ENCODE results near the gene NPC1.
"Not testable (repeated sequence)": the region's sequence is repeated elsewhere in the genome, so short reads cannot be mapped to it uniquely, and the experiment has no call there.

The NPC1 gene

DNA sequence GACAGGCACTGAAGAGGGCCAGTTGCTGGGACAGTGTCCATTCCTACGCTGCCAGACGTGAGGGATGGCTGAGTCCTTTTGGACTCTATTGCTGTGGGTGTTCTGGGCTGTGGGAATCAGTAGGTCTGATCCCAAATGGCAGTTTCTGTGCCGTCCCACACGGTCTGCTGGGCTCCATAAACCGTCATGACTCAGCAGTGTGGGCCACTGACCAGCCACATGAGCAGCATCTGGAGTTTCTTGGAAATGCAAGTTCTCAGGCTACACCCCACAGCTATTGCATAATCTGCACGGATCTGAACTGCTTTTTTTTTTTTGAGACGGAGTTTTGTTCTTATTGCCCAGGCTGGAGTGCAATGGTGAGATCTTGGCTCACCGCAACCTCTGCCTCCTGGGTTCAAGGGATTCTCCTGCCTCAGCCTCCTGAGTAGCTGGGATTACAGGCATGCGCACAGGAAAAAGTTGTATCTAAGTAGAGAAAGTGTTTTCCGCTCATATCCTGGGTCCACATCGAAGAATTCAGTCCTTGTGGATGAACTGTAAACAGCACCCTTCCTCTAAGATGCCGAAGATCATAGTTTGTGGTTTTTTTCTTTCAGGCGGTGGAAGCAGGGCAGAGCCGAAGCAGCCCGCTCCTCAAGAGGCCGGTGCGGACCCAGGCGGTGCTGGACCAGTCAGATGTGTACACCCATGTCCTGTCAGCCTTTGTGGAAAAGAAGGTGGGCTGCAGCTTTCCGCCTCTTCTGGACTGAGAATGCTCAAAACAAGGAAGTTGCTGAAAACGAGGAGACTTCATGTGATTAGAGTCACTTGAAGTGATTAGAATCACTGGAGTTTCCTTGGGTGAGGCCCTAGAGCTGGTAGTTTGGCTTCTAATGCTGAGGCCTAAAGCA is 57.5 kb downstream of the NPC1 start:
- H3K27me3 ChIP-seq (ENCODE audit: control insufficient read depth, insufficient read depth, low read length): no peaks in the 10 kb centered on the region
- no peaks in the 10 kb centered on the region for H3K9me3 ChIP-seq (replicated peaks; ENCODE audit: low read length)
- peaks cover 28% of the 10 kb centered on the region for H3K4me1 ChIP-seq (ENCODE audit: control insufficient read depth, insufficient read depth, low read length)
- peak overlapping the region; percentile 39 for H3K9ac ChIP-seq (ENCODE audit: low read depth, low read length)
- H3K36me3 ChIP-seq (ENCODE audit: insufficient read depth, low read length): peaks cover 84% of the 10 kb centered on the region
- peak overlapping the region; percentile 55 for H3K4me2 ChIP-seq (ENCODE audit: low read length)
- peak overlapping the region; percentile 36 for H3K4me3 ChIP-seq (ENCODE audit: low read length)

- Histone ChIP-seq H3K36me3 (ENCODE audit: insufficient read depth, low read length) (peaks cover 78% of the 10 kb centered on the region), H3K27me3 (ENCODE audit: control insufficient read depth, insufficient read depth, low read length) (no peaks in the 10 kb centered on the region), H3K4me3 (ENCODE audit: low read length) (no peak overlapping the region), H3K4me2 (ENCODE audit: low read length) (no peak overlapping the region), H3K9me3 (replicated peaks; ENCODE audit: low read length) (no peaks in the 10 kb centered on the region), H3K4me1 (ENCODE audit: control insufficient read depth, insufficient read depth, low read length) (peaks cover 31% of the 10 kb centered on the region), H3K9ac (ENCODE audit: low read depth, low read length) (no peak overlapping the region)
Observed at GRCh38 chr18:23526501-23527063, 59.7 kb downstream of the NPC1 start.

DNA sequence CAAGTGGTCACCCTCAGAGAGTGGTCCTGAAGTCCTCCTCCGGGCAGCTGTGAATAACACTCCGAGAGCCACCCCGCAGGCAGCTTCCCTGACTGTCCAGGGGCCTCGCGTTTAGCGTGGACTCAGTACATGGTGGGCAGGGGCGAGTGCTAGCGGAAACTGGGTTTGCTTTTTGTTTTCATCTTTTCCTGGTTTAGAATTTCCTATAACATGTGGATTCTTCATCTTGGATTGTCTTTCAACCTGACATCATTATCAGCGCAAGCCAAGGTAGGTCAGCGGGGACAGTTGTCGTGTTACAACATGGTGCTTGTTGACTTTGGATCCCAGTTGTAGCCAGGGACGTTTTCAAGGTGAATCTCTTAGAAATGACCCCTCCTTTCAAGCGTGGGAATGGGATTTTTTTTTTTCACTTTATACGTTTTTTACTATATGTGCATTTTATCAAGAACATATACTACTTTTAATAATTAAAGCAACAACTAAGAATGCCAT is 62.0 kb downstream of the NPC1 start:
- Histone ChIP-seq H3K4me1 (ENCODE audit: control insufficient read depth, insufficient read depth, low read length) (peaks cover 21% of the 10 kb centered on the region), H3K4me3 (ENCODE audit: low read length) (no peak overlapping the region), H3K9me3 (replicated peaks; ENCODE audit: low read length) (no peaks in the 10 kb centered on the region), H3K36me3 (ENCODE audit: insufficient read depth, low read length) (peaks cover 76% of the 10 kb centered on the region), H3K27me3 (ENCODE audit: control insufficient read depth, insufficient read depth, low read length) (no peaks in the 10 kb centered on the region), H3K9ac (ENCODE audit: low read depth, low read length) (no peak overlapping the region), H3K4me2 (ENCODE audit: low read length) (no peak overlapping the region)

GRCh38 chr18:23523429-23524212 is 62.7 kb downstream of the NPC1 start:
- Histone ChIP-seq H3K4me1 (ENCODE audit: control insufficient read depth, insufficient read depth, low read length) (peaks cover 15% of the 10 kb centered on the region), H3K27me3 (ENCODE audit: control insufficient read depth, insufficient read depth, low read length) (no peaks in the 10 kb centered on the region), H3K9me3 (replicated peaks; ENCODE audit: low read length) (no peaks in the 10 kb centered on the region), H3K4me2 (ENCODE audit: low read length) (no peak overlapping the region), H3K36me3 (ENCODE audit: insufficient read depth, low read length) (peaks cover 78% of the 10 kb centered on the region), H3K4me3 (ENCODE audit: low read length) (no peak overlapping the region), H3K9ac (ENCODE audit: low read depth, low read length) (no peak overlapping the region)

- H3K36me3 ChIP-seq (ENCODE audit: insufficient read depth, low read length): peaks cover 73% of the 10 kb centered on the region
- no peak overlapping the region for H3K4me2 ChIP-seq (ENCODE audit: low read length)
- no peaks in the 10 kb centered on the region for H3K27me3 ChIP-seq (ENCODE audit: control insufficient read depth, insufficient read depth, low read length)
- no peak overlapping the region for H3K4me3 ChIP-seq (ENCODE audit: low read length)
- H3K4me1 ChIP-seq (ENCODE audit: control insufficient read depth, insufficient read depth, low read length): peaks cover 9% of the 10 kb centered on the region
- H3K9me3 ChIP-seq (replicated peaks; ENCODE audit: low read length): no peaks in the 10 kb centered on the region
- no peak overlapping the region for H3K9ac ChIP-seq (ENCODE audit: low read depth, low read length)
Observed at GRCh38 chr18:23521907-23522306, 64.4 kb downstream of the NPC1 start.

DNA sequence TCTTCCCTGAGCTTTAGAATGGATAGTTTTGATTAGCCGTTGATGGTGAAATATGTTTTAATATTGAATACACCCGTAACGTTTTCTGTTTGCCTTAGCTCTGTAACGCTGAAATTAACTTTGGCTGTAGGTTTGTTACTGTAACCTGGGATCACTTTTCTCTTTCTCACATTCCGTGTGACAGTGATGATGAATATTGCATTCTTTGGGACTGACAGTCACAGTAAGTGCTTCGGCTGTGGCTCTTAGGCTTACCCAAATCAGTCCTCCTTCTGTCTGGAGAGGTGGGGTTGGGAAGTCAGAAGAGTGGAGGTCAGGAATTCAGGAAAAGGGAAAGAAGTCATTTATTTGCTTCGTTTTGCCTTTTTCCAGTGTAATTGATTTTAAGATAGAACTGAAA is 65.0 kb downstream of the NPC1 start:
- Histone ChIP-seq H3K36me3 (ENCODE audit: insufficient read depth, low read length) (peaks cover 72% of the 10 kb centered on the region), H3K27me3 (ENCODE audit: control insufficient read depth, insufficient read depth, low read length) (no peaks in the 10 kb centered on the region), H3K4me3 (ENCODE audit: low read length) (no peak overlapping the region), H3K9ac (ENCODE audit: low read depth, low read length) (no peak overlapping the region), H3K4me2 (ENCODE audit: low read length) (no peak overlapping the region), H3K4me1 (ENCODE audit: control insufficient read depth, insufficient read depth, low read length) (peaks cover 9% of the 10 kb centered on the region), H3K9me3 (replicated peaks; ENCODE audit: low read length) (no peaks in the 10 kb centered on the region)

- H3K36me3 ChIP-seq (ENCODE audit: insufficient read depth, low read length): peaks cover 71% of the 10 kb centered on the region
- no peaks in the 10 kb centered on the region for H3K9me3 ChIP-seq (replicated peaks; ENCODE audit: low read length)
- H3K9ac ChIP-seq (ENCODE audit: low read depth, low read length): no peak overlapping the region
- H3K4me1 ChIP-seq (ENCODE audit: control insufficient read depth, insufficient read depth, low read length): peaks cover 15% of the 10 kb centered on the region
- no peak overlapping the region for H3K4me2 ChIP-seq (ENCODE audit: low read length)
- H3K27me3 ChIP-seq (ENCODE audit: control insufficient read depth, insufficient read depth, low read length): no peaks in the 10 kb centered on the region
- no peak overlapping the region for H3K4me3 ChIP-seq (ENCODE audit: low read length)
Observed at GRCh38 chr18:23519734-23520133, 66.6 kb downstream of the NPC1 start.

- no peak overlapping the region for H3K9ac ChIP-seq (ENCODE audit: low read depth, low read length)
- no peaks in the 10 kb centered on the region for H3K27me3 ChIP-seq (ENCODE audit: control insufficient read depth, insufficient read depth, low read length)
- peaks cover 47% of the 10 kb centered on the region for H3K36me3 ChIP-seq (ENCODE audit: insufficient read depth, low read length)
- H3K4me3 ChIP-seq (ENCODE audit: low read length): no peak overlapping the region
- no peak overlapping the region for H3K4me2 ChIP-seq (ENCODE audit: low read length)
- H3K9me3 ChIP-seq (replicated peaks; ENCODE audit: low read length): no peaks in the 10 kb centered on the region
- H3K4me1 ChIP-seq (ENCODE audit: control insufficient read depth, insufficient read depth, low read length): peaks cover 6% of the 10 kb centered on the region
Observed at GRCh38 chr18:23515911-23516546, 70.3 kb downstream of the NPC1 start.

GRCh38 chr18:23512641-23513040 is 73.7 kb downstream of the NPC1 start:
- H3K9ac ChIP-seq (ENCODE audit: low read depth, low read length): no peak overlapping the region
- peaks cover 6% of the 10 kb centered on the region for H3K4me1 ChIP-seq (ENCODE audit: control insufficient read depth, insufficient read depth, low read length)
- H3K36me3 ChIP-seq (ENCODE audit: insufficient read depth, low read length): peaks cover 37% of the 10 kb centered on the region
- no peaks in the 10 kb centered on the region for H3K9me3 ChIP-seq (replicated peaks; ENCODE audit: low read length)
- H3K27me3 ChIP-seq (ENCODE audit: control insufficient read depth, insufficient read depth, low read length): no peaks in the 10 kb centered on the region
- no peak overlapping the region for H3K4me3 ChIP-seq (ENCODE audit: low read length)
- H3K4me2 ChIP-seq (ENCODE audit: low read length): no peak overlapping the region

DNA sequence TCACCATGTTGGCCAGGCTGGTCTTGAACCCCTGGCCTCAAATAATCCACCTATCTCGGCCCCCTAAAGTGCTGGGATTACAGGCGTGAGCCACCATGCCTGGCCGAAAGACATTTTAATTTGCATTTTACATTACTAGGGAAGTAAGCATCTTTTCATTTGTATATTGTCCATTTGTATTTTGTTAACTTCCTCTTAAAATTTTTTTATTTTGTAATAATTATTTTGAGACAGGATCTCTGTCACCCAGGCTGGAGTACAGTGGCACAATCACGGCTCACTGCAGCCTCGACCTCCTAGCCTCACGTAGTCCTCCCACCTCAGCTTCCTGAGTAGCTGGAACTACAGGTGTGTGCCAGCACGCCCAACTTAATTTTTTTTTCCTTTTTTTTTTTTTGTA is 74.1 kb downstream of the NPC1 start:
- H3K4me3 ChIP-seq (ENCODE audit: low read length); H3K4me2 ChIP-seq (ENCODE audit: low read length); H3K9ac ChIP-seq (ENCODE audit: low read depth, low read length); H3K9me3 ChIP-seq (replicated peaks; ENCODE audit: low read length); H3K27me3 ChIP-seq (ENCODE audit: control insufficient read depth, insufficient read depth, low read length); H3K4me1 ChIP-seq (ENCODE audit: control insufficient read depth, insufficient read depth, low read length): not testable (repeated sequence)
- peaks cover 38% of the 10 kb centered on the region for H3K36me3 ChIP-seq (ENCODE audit: insufficient read depth, low read length)

- H3K27me3 ChIP-seq (ENCODE audit: control insufficient read depth, insufficient read depth, low read length); H3K4me2 ChIP-seq (ENCODE audit: low read length); H3K4me1 ChIP-seq (ENCODE audit: control insufficient read depth, insufficient read depth, low read length); H3K9me3 ChIP-seq (replicated peaks; ENCODE audit: low read length); H3K4me3 ChIP-seq (ENCODE audit: low read length); H3K9ac ChIP-seq (ENCODE audit: low read depth, low read length): not testable (repeated sequence)
- peaks cover 41% of the 10 kb centered on the region for H3K36me3 ChIP-seq (ENCODE audit: insufficient read depth, low read length)
Observed at GRCh38 chr18:23510923-23511322, 75.4 kb downstream of the NPC1 start.

Data from skeletal muscle satellite cell (primary cell).